B cell (primary cell): ENCODE measurements around the gene TUBA1C.

Experiments used
- CTCF ChIP-seq: fragments of 200-600 bp; IDR thresholded peaks from one replicate; pipeline ENCODE4 v1.8.0; 2022; ENCODE audit warnings: antibody characterized with exemption, mild to moderate bottlenecking
- EZH2 ChIP-seq: IDR thresholded peaks from 2 replicates; pipeline ENCODE4 v1.6.1; 2012; ENCODE audit warnings: borderline replicate concordance, low read depth, mild to moderate bottlenecking, moderate library complexity, low read length; ENCODE audit not compliant: insufficient read depth, poor library complexity, severe bottlenecking

GRCh38 chr12:49293056-49293956 is 28.4 kb downstream of the TUBA1C start:
- TF ChIP-seq EZH2 (no peak), CTCF (no peak)
